ENCODE results near the gene IRS1. TPM values are rescaled to one million over a fixed set of nuclear protein-coding genes. Genes with fewer than 3 reads are reported as not detected.
A peak's percentile ranks its signal among the peaks of the same experiment; 100 is the strongest.

The IRS1 gene
- total and polyA plus RNA-seq, 4 donors, result 3.1 to 36.7 (median 7.9) TPM

DNA sequence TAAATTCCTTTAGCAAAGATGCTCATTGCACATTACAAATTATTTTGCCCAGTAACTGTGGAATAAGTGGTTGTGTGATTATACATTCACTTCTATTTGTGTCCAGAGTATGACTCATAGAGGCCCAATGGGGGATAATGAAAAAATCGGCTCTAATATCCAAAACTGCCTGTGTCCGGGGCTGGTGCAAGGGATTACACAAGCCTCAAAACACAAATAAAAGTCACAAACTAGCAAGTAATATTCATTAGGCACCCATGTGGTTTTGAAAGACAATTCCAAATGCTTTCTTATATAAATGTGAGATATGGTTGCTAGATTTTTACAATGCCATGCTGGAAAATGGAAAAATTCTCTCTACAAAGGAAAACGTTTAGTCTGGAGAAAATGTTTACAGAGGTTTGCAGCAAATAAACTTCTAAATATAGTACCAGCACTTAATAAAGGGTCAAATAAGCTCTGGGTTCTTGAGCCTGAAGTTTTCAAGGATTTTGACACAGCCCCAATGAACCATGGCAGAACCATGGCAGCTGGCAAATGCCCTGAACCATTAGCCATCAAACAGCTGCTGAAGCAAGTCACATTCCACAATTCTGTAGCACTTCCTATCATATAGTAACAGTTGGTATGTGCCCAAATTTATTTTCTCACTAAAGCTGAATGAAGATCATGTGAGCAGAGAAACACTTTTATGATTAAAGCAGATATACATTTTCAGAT, 40.5 kb downstream of the IRS1 start:
- Histone ChIP-seq H3K4me3 (no peak overlapping the region), H3K36me3 (ENCODE audit: control insufficient read depth in 4 of 4, insufficient read depth in 4 of 4, low read length in 4 of 4) (peaks cover 0 to under 1% (median 0%) of the 10 kb centered on the region in 4 donors), H3K4me1 (ENCODE audit: control insufficient read depth in 5 of 5, insufficient read depth in 5 of 5, low read length in 5 of 5) (peaks cover 0 to 57% (median 28%) of the 10 kb centered on the region in 5 donors), H3K9ac (ENCODE audit: insufficient read depth in 1 of 2, low read length in 2 of 2) (no peak overlapping the region), H3K27me3 (ENCODE audit: control insufficient read depth in 3 of 3, insufficient read depth in 3 of 3, low read length in 2 of 3) (no peaks in the 10 kb centered on the region), H3K27ac (ENCODE audit: low read depth in 1 of 2, low read length in 1 of 2) (peak overlapping the region; percentile 69 to 70), H3K9me3 (ENCODE audit: control insufficient read depth in 4 of 4, insufficient read depth in 3 of 4, low read length in 3 of 4) (no peaks in the 10 kb centered on the region)
- ATAC-seq (ENCODE audit: insufficient read depth, low FRiP score), result peak; percentile 34
- DNase-seq, result peak; percentile 45 to 84 (median 83)
- WGBS, 2 donors, result 60 to 71% methylated on average over 3 of the region's 3 CpGs
- TF ChIP-seq, protein P1, sequence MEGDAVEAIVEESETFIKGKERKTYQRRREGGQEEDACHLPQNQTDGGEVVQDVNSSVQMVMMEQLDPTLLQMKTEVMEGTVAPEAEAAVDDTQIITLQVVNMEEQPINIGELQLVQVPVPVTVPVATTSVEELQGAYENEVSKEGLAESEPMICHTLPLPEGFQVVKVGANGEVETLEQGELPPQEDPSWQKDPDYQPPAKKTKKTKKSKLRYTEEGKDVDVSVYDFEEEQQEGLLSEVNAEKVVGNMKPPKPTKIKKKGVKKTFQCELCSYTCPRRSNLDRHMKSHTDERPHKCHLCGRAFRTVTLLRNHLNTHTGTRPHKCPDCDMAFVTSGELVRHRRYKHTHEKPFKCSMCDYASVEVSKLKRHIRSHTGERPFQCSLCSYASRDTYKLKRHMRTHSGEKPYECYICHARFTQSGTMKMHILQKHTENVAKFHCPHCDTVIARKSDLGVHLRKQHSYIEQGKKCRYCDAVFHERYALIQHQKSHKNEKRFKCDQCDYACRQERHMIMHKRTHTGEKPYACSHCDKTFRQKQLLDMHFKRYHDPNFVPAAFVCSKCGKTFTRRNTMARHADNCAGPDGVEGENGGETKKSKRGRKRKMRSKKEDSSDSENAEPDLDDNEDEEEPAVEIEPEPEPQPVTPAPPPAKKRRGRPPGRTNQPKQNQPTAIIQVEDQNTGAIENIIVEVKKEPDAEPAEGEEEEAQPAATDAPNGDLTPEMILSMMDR (IDR thresholded peaks at IDR 0.05; ENCODE audit: control extremely low read depth, extremely low read depth), result no peak

DNA sequence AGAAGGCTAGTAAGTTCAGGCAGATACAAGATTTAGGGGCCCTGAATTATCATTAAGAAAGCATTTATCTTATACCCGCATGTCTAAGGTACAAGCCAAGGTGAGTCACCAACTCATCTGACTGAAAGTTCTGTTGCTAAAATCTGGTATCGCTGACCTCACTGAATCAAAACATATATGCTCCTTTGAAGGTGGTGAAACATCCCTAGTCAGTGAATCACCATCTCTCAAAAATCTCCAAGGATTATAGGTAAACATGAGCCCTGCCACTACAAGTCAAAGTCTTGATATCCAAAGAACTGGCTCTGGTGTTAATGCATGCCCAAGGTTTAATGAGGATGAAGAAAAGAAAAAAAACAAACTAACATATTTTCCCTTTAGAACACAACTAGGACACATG, 43.5 kb downstream of the IRS1 start:
- DNase-seq (no peak), ATAC-seq (ENCODE audit: insufficient read depth, low FRiP score) (no peak)
- Histone ChIP-seq H3K36me3 (ENCODE audit: control insufficient read depth in 4 of 4, insufficient read depth in 4 of 4, low read length in 4 of 4) (no peaks in the 10 kb centered on the region), H3K27me3 (ENCODE audit: control insufficient read depth in 3 of 3, insufficient read depth in 3 of 3, low read length in 2 of 3) (no peaks in the 10 kb centered on the region), H3K27ac (ENCODE audit: low read depth in 1 of 2, low read length in 1 of 2) (peak overlapping the region in 1 of 2 donors; percentile 81), H3K4me3 (no peak overlapping the region), H3K9me3 (ENCODE audit: control insufficient read depth in 4 of 4, insufficient read depth in 3 of 4, low read length in 3 of 4) (no peaks in the 10 kb centered on the region), H3K4me1 (ENCODE audit: control insufficient read depth in 5 of 5, insufficient read depth in 5 of 5, low read length in 5 of 5) (peaks cover 0 to 71% (median 25%) of the 10 kb centered on the region in 5 donors), H3K9ac (ENCODE audit: insufficient read depth in 1 of 2, low read length in 2 of 2) (no peak overlapping the region)
- 89 to 99% methylated on average over 2 of the region's 2 CpGs for WGBS, 2 donors
- TF ChIP-seq, protein P1 (IDR thresholded peaks at IDR 0.05; ENCODE audit: control extremely low read depth, extremely low read depth), result no peak

DNA sequence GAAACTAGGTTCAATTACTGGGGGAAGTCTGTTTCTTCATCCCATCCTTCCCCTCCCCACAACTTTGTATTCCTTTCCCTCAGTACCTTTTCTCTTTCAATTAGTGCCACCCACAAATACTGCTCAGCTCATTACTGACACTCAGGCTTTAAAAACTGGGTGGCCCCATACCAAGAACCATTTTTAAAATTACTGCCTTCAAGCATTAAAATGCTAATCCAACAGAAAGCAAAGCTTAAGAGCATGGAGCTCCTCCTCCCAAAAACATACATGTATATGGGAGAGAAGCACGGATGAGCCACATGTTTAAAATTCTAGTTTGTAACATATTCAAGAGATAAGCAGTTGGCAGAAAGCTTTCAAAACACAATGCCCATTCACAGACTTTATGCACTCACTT, 44.0 kb downstream of the IRS1 start:
- ATAC-seq (ENCODE audit: insufficient read depth, low FRiP score) (no peak), DNase-seq (peak in 2 of 3 donors; percentile 76 to 80)
- 64 to 73% methylated on average over 1 of the region's 1 CpG for WGBS, 2 donors
- H3K36me3 ChIP-seq (ENCODE audit: control insufficient read depth in 4 of 4, insufficient read depth in 4 of 4, low read length in 4 of 4), result no peaks in the 10 kb centered on the region
- H3K9ac ChIP-seq (ENCODE audit: insufficient read depth in 1 of 2, low read length in 2 of 2), result peak overlapping the region in 1 of 2 donors; percentile 69
- TF ChIP-seq, protein P1 (IDR thresholded peaks at IDR 0.05; ENCODE audit: control extremely low read depth, extremely low read depth), result no peak
- H3K27me3 ChIP-seq (ENCODE audit: control insufficient read depth in 3 of 3, insufficient read depth in 3 of 3, low read length in 2 of 3), result no peaks in the 10 kb centered on the region
- peak overlapping the region in 1 of 2 donors; percentile 81 for H3K27ac ChIP-seq (ENCODE audit: low read depth in 1 of 2, low read length in 1 of 2)
- no peaks in the 10 kb centered on the region for H3K9me3 ChIP-seq (ENCODE audit: control insufficient read depth in 4 of 4, insufficient read depth in 3 of 4, low read length in 3 of 4)
- H3K4me3 ChIP-seq, result no peak overlapping the region
- H3K4me1 ChIP-seq (ENCODE audit: control insufficient read depth in 5 of 5, insufficient read depth in 5 of 5, low read length in 5 of 5), result peaks cover 0 to 66% (median 23%) of the 10 kb centered on the region in 5 donors

Data from lung (tissue), 12 donors.